C4-2B (cell line): ENCODE measurements around the gene PDE6G.

ENCODE experiments used
- CTCF ChIP-seq: fragments of 450-650 bp; conservative IDR thresholded peaks from 2 replicates; pipeline ENCODE4 v1.5.1; 2017; ENCODE audit warnings: mild to moderate bottlenecking
- ZFX ChIP-seq: fragments of 450-650 bp; IDR thresholded peaks from 2 replicates; pipeline ENCODE4 v1.6.1; 2017

GRCh38 chr17:81616877-81617276, 39.5 kb downstream of the PDE6G start:
- TF ChIP-seq CTCF (no peak), ZFX (no peak)
